ENCODE data around the gene TEX54.
"Not testable (repeated sequence)": the region's sequence is repeated elsewhere in the genome, so short reads cannot be mapped to it uniquely, and the experiment has no call there.

TEX54 gene

GRCh38 chr11:62855571-62856332 is 23.1 kb upstream of the TEX54 start:
- DNase-seq (ENCODE audit: low read depth in 2 of 2): peak; percentile 96 to 97

DNA sequence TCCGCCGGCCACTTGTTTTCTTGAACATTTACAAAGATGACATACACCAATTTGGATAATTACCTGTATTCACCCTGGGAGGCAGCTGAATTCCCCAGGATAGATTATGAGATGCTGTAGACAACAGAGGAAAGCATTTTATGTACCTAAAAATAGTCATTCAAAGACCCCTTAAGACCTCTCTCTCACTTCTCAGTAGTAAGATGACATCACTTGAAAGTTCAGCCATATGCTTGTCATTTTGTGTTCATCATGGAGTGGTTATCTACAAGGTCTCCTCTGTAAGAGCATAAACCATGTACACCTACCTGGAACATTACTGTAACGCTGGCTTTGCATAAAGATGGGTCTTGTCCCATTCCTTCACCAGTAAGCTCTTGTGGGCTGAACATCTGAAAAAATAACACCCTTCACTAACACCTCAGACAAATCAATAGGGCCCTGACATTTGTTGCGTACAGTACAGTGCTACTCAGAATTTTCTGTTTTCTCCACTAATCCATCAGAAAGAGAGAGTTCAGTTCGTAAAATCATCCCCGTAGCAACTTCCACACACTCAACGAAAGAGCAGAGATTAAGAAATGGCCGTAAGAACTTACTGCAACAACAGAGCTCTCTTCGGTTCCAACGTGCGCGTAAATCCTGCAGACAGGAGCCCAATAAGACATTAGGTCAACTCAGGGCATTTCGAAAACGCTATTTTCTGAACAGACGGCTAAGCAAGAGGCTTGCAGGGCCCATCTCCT is 22.4 kb upstream of the TEX54 start:
- DNase-seq (ENCODE audit: low read depth in 2 of 2): no peak

DNA sequence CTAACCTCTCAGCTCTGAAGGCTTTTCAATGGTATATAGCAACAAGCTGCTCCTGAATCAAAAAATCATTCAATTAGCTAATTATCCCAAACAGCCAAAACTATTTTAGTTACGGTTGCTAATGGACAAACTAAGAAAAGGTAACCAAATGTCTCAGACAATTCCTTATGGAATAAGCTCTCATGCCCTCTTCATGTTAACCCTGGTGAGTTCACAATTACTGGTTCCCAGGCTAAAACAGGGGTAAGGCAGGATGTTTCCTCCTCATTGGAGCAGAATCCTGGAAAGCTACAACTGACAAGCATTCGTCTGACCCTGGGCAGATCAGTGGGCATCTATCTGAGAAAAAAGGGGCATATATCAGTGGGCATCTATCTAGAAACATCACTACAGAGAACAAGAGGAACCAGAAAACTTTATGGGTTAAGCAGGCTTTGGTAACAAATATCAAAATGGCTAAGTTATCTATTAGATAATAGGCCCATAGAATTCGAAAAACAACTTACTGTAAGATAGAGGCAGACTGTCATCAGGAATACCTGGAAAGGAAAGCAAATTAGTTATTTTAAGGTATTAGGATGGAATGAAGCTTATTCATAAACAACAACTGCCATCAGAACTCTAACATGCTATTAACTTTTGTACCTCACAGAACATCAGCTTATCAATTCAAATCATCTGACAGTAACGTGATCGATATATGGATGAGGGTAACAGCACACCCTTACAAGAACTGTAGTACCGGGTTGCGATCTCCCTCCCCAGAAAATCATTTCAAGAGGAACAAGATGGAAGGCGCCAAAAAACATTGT is 21.6 kb upstream of the TEX54 start:
- DNase-seq (ENCODE audit: low read depth in 2 of 2): no peak

GRCh38 chr11:62853279-62853965 is 20.8 kb upstream of the TEX54 start:
- no peak for DNase-seq (ENCODE audit: low read depth in 2 of 2)

DNA sequence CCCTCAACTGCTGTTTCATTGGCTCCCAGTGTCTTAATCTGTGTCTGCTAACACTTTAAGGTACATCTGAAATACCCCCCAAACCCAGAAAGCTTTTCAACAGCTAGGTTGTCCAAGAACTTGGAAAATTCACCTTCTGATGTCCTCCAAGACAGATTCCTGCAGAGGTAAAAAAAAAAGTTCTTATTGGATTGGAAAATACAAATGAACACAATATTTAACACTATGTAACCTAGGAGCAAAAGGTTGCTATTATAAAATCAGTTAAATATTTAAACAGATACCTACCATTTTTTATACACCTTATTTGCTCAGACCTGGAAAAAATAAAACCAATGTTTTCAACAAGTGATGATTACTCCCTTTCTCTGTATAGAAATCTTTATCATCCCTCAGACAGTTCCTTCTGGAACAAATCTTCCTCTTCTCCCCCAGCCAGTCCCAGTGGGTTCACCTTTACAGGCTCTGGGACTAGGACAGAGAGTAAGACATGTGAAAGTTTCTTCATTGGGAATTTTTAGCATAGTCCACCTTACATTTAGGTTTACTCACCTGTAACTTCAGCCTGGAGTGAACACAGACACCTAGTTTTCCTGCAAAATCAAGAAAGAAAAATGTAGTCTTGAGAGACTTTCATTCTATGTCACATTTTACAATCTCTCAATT is 20.0 kb upstream of the TEX54 start:
- no peak for DNase-seq (ENCODE audit: low read depth in 2 of 2)

DNA sequence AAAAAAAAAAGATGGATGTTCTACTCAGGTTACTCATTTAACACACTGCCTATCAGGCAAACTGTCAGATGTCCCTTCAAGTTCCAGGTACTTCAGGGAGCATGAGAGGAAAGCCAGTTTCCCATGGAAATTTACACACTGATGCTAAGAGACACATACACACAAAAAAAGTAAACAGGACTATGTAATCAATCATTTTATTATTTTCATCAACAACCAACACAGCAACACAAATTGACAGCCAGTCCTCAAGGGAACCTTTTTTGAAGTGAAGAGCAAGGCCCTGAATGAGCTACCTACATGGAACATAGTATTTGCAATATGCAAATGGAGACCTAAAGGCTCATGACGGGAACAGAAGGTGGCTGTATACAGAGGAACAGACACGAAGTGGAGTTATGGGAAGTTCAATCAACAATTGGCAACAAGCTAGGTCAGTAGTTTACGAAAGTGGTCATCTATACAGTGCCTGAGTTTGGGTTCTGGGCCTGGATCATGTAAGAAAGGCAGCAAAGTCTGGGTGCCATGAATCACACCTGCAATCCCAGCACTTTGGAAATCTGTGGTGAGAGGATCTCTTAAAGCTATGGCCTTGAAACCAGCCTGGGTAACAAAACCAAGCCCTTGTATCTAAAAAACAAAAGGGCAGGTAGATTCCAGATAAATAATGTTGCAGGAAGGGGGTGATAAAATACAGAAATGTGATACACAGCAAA is 19.3 kb upstream of the TEX54 start:
- no peak for DNase-seq (ENCODE audit: low read depth in 2 of 2)

DNA sequence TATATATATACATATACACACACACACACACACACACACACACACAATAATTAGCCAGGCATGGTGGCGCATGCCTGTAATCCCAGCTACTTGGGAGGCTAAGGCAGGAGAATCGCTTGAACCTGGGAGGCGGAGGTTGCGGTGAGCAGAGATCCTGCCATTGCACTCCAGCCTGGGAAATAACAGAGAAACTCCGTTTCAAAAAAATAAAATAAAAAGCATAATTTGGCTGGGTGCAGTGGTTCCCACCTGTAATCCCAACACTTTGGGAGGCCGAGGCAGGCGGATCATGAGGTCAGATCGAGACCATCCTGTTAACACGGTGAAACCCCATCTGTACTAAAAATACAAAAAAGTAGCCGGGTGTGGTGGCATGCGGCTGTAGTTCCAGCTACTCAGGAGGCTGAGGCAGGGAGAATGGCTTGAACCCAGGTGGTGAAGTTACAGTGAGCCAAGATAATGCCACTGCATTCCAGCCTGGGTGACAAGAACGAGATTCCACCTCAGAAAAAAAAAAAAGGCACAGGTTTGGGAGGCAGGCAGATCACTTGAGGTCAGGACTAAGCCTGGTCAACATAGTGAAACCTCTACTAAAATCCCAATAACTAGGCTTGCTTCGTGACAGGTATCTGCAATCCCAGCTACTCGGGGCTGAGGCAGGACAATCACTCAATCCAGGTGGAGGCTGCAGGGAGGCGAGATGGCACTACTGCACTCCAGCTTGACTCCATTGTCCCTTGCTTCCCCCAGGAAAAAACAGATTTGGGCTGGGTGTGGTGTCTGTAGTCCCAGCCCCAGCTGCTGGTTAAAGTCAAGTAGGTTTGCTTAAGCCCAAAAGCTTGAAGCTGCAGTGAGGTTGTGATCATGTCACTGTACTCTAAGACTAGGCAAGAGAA is 18.5 kb upstream of the TEX54 start:
- peak in 1 of 2 donors; percentile 43 for DNase-seq (ENCODE audit: low read depth in 2 of 2)

DNA sequence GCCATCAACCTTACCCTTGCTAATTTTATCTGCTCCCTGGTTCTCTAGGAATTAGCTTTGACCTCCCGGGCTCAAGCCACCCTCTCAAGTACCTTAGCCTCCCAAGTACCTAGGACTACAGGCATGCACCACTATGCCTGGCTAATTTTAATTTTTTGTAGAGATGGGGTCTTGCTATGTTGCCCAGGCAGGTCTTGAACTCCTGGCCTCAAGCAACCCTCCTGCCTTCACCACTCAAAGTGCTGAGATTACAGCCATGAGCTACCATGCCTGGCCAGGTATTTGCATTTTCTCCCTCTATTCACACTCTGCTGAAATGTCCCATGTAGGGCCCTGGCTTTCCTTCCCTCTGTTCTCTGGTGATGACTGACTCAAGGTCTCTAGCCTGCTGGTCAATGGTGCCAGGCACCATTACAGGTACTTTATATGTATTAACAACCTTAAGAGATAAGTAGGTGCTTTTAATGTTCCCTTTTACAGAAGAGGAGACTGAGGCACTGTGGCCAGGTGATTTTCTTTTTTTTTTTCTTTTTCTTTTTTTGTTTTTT is 15.2 kb upstream of the TEX54 start:
- no peak for DNase-seq (ENCODE audit: low read depth in 2 of 2)

DNA sequence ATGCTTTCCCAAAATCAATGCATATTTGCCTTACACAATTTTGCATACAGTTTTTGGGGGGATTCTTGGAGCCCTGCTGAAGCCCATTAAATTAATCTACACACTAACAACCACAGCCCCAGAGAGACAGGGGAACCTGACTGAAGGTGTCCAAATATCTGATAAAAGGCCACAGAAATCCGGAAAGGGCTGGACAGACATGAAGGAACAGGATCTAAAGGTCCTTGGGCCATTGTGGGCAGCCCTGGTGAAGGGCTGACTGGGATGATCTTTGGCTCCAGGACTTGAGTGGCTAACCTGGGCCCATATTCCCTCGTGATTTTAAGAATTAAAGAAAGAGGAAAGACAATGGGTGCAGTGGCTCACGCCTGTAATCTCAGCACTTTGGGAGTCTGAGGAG is 13.5 kb upstream of the TEX54 start:
- DNase-seq (ENCODE audit: low read depth in 2 of 2): no peak

GRCh38 chr11:62844154-62844553 is 11.5 kb upstream of the TEX54 start:
- DNase-seq (ENCODE audit: low read depth in 2 of 2): no peak

DNA sequence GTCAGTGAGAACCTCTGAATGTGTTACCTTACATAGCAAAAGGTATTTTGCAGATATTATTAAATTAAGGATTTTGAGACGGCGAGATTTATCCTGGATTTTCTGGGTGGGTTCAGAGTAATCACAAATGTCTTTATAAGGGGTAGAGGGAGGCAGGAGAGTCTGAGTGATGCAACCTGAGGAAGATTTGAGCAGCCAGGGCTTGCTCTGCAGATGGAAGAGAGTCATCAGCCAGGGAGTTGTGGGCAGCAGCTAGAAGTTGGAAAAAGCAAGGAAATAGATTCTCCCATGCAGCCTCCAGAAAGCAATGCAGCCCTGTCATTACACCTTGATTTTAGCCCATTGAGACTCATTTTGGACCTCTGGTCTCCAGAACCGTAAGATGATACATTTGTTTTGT is 10.8 kb upstream of the TEX54 start:
- no peak for DNase-seq (ENCODE audit: low read depth in 2 of 2)

DNA sequence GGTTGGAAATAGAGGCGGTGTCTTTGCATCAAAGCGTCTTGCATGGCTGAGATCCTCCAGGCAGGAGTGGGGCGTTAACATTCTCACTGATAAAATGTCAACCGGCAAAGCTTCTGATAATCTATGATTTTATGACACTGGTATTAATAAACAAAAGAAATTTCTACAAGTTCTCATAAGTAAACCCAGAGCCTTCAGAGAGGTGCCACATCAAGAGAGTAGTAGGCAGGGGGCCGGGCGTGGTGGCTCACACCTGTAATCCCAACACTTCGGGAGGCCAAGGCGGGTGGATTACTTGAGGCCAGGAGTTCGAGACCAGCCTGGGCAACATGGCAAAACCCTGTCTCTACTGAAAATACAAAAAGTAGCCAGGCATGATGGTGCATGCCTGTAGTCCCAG is 10.2 kb upstream of the TEX54 start:
- not testable (repeated sequence) for DNase-seq (ENCODE audit: low read depth in 2 of 2)

- no peak for DNase-seq (ENCODE audit: low read depth in 2 of 2)
Observed at GRCh38 chr11:62842171-62842741, 9.6 kb upstream of the TEX54 start.

GRCh38 chr11:62841361-62842170 is 8.9 kb upstream of the TEX54 start:
- peak; percentile 62 to 75 for DNase-seq (ENCODE audit: low read depth in 2 of 2)

DNA sequence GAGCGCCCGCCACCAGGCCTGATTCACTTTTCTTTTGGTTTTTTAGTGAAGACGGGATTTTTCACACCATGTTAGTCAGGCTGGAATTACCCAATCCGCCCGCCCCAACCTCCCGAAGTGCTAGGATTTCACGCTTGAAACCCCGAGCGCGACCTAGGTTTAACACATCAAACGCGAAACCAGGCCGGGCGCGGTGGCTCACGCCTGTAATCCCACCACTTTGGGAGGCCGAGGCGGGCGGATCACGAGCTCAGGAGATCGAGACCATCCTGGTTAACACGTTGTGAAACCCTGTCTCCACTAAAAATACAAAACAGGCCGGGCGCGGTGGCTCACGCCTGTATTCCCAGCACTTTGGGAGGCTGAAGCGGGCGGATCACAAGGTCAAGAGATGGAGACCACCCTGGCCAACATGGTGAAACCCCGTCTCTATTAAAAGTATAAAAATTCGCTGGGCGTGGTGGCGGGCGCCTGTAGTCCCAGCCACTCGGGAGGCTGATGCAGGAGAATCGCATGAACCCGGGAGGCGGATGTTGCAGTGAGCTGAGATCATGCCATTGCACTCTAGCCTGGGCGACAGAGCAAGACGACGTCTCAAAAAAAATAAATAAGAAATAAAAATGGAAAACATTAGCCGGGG is 8.2 kb upstream of the TEX54 start:
- peak; percentile 70 to 74 for DNase-seq (ENCODE audit: low read depth in 2 of 2)

DNA sequence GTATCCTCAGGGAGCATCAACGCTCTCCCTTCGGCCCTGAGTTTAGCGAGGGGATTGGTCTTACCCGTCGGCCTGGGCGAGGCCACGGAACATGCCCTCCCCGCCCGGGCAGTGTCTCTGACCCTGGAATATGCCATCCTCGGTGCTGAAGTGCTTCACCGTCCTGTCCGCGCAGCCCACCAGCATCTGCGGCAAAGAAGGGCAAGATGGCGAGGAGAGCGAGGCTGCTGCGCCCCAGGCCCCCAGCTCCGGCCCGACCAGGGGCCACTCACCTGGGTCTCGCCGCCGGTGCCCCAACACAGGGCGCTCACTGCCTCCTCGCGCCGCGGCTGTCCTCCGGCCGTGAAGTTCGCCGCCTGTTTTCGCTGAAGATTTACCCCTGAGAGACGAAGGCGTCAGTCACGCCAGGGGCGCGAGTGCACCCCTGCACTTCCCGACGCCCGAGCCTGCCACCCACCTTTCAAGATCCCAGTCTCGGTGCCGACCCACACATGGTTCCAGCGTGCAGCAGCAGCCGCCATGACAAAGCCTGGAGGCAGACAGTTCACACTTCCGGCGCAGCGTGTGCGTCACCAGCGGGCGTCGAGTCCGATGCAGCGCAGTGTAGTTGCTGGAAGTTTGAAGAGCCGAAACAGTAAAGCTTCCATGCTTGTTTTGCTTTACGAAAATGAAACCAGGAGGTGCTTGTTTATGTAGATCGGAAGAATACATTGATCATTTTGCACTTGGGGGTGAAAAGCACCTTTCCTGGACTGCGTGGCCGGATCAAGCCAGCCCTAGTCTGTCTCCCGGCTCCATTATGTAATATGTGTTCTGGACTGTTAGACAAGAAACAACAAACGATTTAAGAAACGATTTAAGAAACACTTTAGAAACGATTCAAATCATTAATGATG is 6.7 kb upstream of the TEX54 start, which contains the start of gene WDR74:
WDR74 (minus strand) TSS at position 541 of the 896 bp plus-strand sequence; CDS start at position 521, 20 bp downstream.
- peak; percentile 75 to 86 for DNase-seq (ENCODE audit: low read depth in 2 of 2)
